NCI-H1105 (cell line): Measurements from ENCODE around the gene LENG1.

Experiments used
- DNase-seq: peaks from one replicate; lab custom pipeline; 2025; lab: John Stamatoyannopoulos, UW

LENG1 gene

DNA sequence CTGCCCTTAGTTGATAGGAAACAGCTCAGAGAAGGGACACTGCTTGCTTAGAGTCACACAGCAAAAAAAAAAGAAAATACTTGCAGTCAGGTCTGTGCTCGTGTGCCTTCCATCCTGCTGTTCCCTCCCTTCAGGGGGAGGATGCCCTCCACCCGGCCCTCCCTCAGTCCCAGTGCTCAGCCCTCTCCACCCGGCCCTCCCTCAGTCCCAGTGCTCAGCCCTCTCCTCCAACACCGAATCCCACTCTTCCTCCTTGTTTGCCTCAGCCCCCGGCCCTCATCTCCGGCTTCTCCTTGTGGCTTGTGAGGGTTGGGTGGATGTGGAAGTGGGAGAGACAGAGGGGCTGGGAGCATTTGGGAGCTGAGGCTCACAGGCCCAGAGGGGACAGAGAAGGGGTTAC, 49.9 kb downstream of the LENG1 start:
- DNase-seq = no peak

GRCh38 chr19:54108496-54108895, 51.0 kb downstream of the LENG1 start:
- no peak for DNase-seq

DNA sequence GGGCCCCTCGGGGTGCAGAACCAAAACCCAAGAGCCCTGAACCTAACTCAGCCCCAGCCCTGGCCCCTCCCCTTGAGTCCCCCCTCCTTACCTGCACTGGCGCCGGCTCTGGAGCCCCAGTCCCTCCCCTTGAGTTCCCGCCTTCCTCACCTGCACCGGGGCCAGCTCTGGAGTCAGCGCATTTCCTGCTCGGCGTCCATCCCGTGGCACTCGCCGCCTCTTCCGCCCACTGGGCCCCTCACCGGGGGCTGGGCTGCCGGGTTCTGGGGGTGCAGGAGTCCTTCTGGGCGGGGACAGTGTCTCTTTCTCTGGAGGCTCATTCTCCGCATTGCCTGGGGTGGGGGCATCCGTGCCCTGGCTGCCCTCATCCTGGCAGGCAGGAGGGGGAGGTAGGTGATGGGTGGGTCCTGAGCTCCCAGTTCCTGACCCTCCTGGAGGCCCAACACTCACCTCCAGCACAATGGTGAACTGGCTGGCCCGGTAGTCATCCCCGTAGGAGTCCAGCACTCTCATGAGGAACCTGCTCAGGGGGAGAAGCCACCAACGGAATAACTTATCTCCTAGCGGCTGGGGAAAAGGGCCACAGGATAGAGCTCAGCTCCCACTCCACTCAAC, 51.5 kb downstream of the LENG1 start:
- DNase-seq = no peak

DNA sequence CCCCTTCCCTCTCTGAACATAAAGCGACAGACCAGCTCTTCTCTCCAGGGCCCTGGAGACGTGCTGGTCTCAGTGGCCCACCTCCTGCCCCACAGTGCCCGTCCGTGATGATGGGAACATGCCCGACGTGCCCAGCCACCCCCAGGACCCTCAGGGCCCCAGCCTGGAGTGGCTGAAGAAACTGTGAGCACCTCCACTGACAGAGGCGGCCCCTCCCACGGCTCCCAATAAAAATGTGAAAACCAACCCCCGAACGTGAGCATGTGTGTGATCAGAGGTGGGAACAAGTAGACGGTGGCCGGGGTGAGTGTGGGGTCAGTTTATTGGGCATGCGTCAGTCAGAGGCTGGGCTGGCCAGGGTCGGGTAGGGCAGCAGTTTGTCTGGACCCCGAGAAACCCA, 52.8 kb downstream of the LENG1 start:
- no peak for DNase-seq

- no peak for DNase-seq
Observed at GRCh38 chr19:54105796-54106195, 53.7 kb downstream of the LENG1 start.
